Measurements from ENCODE around the gene RANBP3L.

- TF ChIP-seq EZH2 (IDR thresholded peaks at IDR 0.05; ENCODE audit: borderline replicate concordance, control insufficient read depth, low read depth, low read length) (no peak), RELB (IDR thresholded peaks at IDR 0.05; ENCODE audit: low read depth) (no peak)
Observed at GRCh38 chr5:36230151-36230790, 71.4 kb downstream of the RANBP3L start.
